Activated B cell treated with CpG ODN at 0.5 μM for 24 hours (primary cell): ENCODE results near the gene NRROS. TPM values are rescaled to one million over a fixed set of nuclear protein-coding genes. Genes with fewer than 3 reads are reported as not detected.
"Not testable (repeated sequence)": the region's sequence is repeated elsewhere in the genome, so short reads cannot be mapped to it uniquely, and the experiment has no call there.

Source experiments
- ATAC-seq: fragments of 200-7000 bp; cut with Tn5 transposase; one replicate; pipeline ENCODE4 v1.10.0; 2021; ENCODE audit warnings: low read depth, mild to moderate bottlenecking, moderate library complexity
- CTCF ChIA-PET: fragments of 350-600 bp; sonication (Branson Sonifier 250); formaldehyde crosslinking; loops from one replicate; lab custom pipeline; 2021; ENCODE audit warnings: antibody characterized with exemption; lab: Charles Lee
- POLR2A ChIA-PET: fragments of 350-600 bp; sonication (Branson Sonifier 250); formaldehyde crosslinking; loops from one replicate; lab custom pipeline; 2021; ENCODE audit warnings: antibody characterized with exemption; lab: Charles Lee
- DNase-seq: peaks from one replicate; pipeline ENCODE4 v3.0.0; 2022
- H3K27ac Mint-ChIP-seq: one replicate; pipeline ENCODE4 v1.8.0; 2020; ENCODE audit warnings: mixed read lengths
- H3K27me3 Mint-ChIP-seq: one replicate; pipeline ENCODE4 v1.8.0; 2021; ENCODE audit warnings: mixed read lengths
- H3K36me3 Mint-ChIP-seq: one replicate; pipeline ENCODE4 v1.8.0; 2021; ENCODE audit warnings: low read depth, mixed read lengths
- H3K4me1 Mint-ChIP-seq: one replicate; pipeline ENCODE4 v1.8.0; 2021; ENCODE audit warnings: mixed read lengths
- H3K4me3 Mint-ChIP-seq: one replicate; pipeline ENCODE4 v1.8.0; 2020; ENCODE audit warnings: mild to moderate bottlenecking, mixed read lengths
- H3K9me3 Mint-ChIP-seq: one replicate; pipeline ENCODE4 v1.8.0; 2020; ENCODE audit warnings: mixed read lengths
- intact Hi-C: fragments of 100-400 bp; cut with micrococcal nuclease; formaldehyde crosslinking; loops from one replicate; pipeline ENCODE4 v1.15.1; 2024
- total RNA-seq: library from RNA; stranded (reverse); gene quantifications from 2 replicates; pipeline ENCODE4 v1.2.3, GENCODE V29; 2022
- TF ChIP-seq, protein P1 (sequence below): fragments of 200-600 bp; IDR thresholded peaks from one replicate; pipeline ENCODE4 v1.8.0; 2022; ENCODE audit warnings: antibody characterized with exemption, mild to moderate bottlenecking

Gene NRROS
- total RNA-seq, 1 donor from 2014 or later, result 92.4 TPM

DNA sequence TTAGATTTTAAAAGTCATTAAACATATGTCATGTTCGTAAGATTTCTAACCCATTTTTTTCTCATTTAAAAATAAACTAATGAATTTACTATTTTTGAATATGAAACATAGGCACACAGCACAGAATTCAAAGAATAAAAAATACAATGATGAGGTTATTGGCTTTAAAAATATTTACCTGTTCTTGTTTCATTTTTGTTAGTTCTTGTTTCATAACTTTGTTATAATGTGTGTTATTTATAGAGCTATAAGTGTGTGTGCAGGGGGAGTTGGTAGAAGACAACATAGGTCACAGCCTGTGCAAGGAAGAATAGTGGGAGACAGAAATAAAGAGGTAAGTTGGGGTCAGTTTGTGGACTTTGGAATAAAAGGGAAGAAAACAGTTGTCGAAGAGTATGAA, 30.8 kb upstream of the NRROS start:
- H3K27ac Mint-ChIP-seq, result no peak overlapping the region

DNA sequence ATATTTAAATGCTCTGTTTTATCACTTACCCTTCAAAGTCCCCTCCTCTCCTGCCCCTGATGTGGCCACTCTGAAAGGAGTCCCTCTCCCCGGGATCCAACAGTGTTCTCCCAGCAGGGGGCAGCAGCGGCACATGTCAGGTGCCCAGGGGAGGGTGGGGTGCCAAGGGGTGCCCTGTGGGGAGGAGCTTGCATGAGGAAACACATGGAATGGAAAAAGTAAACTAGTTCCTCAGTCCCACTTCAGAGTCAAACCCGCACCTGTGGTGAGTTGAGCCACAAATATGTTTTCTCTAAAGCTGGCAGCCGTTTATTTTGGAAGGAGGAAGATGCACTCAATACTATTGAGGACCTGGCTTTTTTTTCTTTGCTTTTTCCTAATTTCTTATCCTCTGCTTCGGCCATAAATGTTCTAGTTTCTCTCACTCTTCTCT, 30.1 kb upstream of the NRROS start:
- Mint-ChIP-seq H3K27ac (peak overlapping the region; percentile 69), H3K36me3 (no peaks in the 10 kb centered on the region), H3K9me3 (no peaks in the 10 kb centered on the region), H3K4me3 (peak overlapping the region; percentile 52), H3K27me3 (no peaks in the 10 kb centered on the region), H3K4me1 (peaks cover 20% of the 10 kb centered on the region)
- intact Hi-C loops, result loop anchor here (1.0 to 2.0 kb wide), 8 partner anchors 23 to 361 kb away; partner anchors contain the start of genes NCBP2 and NRROS
- TF ChIP-seq, protein P1, sequence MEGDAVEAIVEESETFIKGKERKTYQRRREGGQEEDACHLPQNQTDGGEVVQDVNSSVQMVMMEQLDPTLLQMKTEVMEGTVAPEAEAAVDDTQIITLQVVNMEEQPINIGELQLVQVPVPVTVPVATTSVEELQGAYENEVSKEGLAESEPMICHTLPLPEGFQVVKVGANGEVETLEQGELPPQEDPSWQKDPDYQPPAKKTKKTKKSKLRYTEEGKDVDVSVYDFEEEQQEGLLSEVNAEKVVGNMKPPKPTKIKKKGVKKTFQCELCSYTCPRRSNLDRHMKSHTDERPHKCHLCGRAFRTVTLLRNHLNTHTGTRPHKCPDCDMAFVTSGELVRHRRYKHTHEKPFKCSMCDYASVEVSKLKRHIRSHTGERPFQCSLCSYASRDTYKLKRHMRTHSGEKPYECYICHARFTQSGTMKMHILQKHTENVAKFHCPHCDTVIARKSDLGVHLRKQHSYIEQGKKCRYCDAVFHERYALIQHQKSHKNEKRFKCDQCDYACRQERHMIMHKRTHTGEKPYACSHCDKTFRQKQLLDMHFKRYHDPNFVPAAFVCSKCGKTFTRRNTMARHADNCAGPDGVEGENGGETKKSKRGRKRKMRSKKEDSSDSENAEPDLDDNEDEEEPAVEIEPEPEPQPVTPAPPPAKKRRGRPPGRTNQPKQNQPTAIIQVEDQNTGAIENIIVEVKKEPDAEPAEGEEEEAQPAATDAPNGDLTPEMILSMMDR, result peak; percentile 52
- ATAC-seq (peak; percentile 96), DNase-seq (peak; percentile 89)
- POLR2A ChIA-PET, result interaction anchor here (1.1 to 5.9 kb wide), 12 partner anchors 23 to 332 kb away, joined by 3 to 52 read pairs (median 7); partner anchors contain the start of genes CEP19, NCBP2, NRROS and PAK2
- CTCF ChIA-PET, result interaction anchor here (0.6 to 11.7 kb wide), 28 partner anchors 9 to 578 kb away, joined by 3 to 258 read pairs (median 4); partner anchors contain the start of genes CEP19, NRROS, PAK2 and PIGX

More for the DNA sequence above, 30.8 kb upstream of the NRROS start:
- DNase-seq (no peak), ATAC-seq (no peak)
- Mint-ChIP-seq H3K27me3 (no peaks in the 10 kb centered on the region), H3K4me1 (peaks cover 21% of the 10 kb centered on the region), H3K4me3 (no peak overlapping the region), H3K9me3 (no peaks in the 10 kb centered on the region), H3K36me3 (no peaks in the 10 kb centered on the region)
- CTCF ChIA-PET, result interaction anchor here (0.6 to 11.7 kb wide), 15 partner anchors 25 to 579 kb away, joined by 3 to 258 read pairs (median 4); partner anchors contain the start of genes CEP19, NRROS and PIGX
- POLR2A ChIA-PET, result interaction anchor here (1.1 to 5.9 kb wide), 8 partner anchors 23 to 333 kb away, joined by 4 to 52 read pairs (median 9); partner anchors contain the start of genes CEP19, NCBP2, NRROS and PAK2
- TF ChIP-seq, protein P1, result no peak
- intact Hi-C loops, result loop anchor here (1.0 to 2.0 kb wide), 8 partner anchors 24 to 362 kb away; partner anchors contain the start of genes NCBP2 and NRROS

DNA sequence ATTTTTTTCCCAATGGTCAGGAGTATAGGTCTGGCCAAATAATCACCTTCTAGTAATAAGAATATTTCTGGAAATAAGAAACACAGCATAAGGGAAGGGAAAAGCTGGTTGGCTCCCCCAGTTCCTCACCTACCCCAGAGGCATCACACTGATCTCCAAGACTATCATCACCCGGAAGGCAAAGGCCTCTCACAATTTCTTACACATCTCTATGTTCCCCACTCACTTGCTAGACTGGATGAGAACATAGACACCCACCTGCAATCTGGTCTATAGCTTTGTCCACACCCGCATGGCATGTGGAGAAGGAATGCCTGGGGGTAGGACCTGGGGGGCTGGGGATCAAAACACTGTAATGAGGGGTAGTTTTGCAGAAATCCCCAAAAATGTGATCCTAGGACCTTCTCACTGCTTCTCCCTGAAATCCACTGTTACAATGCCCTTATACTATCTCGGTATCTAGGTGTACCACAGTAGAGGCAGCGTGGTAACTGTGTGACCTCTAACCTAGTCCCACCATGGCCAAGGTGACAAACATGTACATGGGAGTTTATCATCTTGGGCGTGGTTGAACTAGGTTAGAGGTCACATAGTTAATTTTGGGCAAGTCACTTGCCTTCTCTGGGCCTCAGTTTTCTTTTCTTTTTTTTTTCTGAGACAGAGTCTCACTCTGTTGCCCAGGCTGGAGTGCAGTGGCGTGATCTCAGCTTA, 29.5 kb upstream of the NRROS start:
- H3K4me3 Mint-ChIP-seq, result peak overlapping the region; percentile 52
- H3K27ac Mint-ChIP-seq, result peak overlapping the region; percentile 69
- intact Hi-C loops, result loop anchor here (1.0 to 2.0 kb wide), 8 partner anchors 22 to 360 kb away; partner anchors contain the start of genes NCBP2 and NRROS
- POLR2A ChIA-PET, result interaction anchor here (0.8 to 5.9 kb wide), 13 partner anchors 22 to 332 kb away, joined by 3 to 52 read pairs (median 7); partner anchors contain the start of genes CEP19, NCBP2, NRROS and PAK2
- no peak for DNase-seq
- ATAC-seq, result no peak
- CTCF ChIA-PET, result interaction anchor here (0.6 to 11.7 kb wide), 25 partner anchors 10 to 178 kb away, joined by 3 to 258 read pairs (median 4); partner anchors contain the start of genes CEP19, NRROS, PAK2 and PIGX
- H3K4me1 Mint-ChIP-seq, result peaks cover 15% of the 10 kb centered on the region
- TF ChIP-seq, protein P1, result no peak
- H3K36me3 Mint-ChIP-seq, result no peaks in the 10 kb centered on the region
- no peaks in the 10 kb centered on the region for H3K9me3 Mint-ChIP-seq
- no peaks in the 10 kb centered on the region for H3K27me3 Mint-ChIP-seq

DNA sequence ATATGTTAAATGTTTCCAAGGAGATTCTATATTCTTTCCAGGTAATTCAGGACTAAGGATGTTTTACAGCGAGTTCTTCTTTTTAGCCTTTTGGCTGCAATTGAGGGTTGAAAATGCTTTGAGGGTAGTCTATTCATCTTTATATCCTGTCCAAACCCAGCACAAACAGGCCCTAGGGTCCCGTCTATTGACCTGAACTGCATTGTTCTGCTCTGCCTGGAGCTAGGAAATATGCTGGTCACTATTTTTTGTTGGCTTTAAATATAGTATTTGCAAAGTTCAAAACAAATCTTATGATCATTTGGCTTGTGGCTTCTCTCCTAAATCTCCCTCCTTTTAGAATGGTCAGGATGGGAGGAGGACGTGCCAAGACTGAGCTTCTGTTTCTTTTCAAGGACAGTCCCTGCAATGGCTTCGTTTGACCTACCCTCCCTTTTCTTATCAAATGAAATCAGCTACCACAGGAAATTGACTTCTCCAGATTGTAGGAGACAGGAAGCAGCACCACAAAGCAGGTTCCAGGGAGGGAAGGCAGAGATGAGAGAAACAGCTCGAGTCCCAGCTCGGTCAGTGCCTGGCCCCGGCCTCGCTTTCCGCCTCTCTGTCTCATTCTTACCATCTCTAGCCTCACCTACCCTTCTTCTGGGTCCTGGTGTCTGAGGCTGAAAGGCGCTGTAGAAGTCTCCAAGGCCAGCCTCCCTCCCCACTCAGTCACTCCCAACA, 27.6 kb upstream of the NRROS start:
- ChIA-PET CTCF (interaction anchor here (11.7 kb wide), 1 partner anchor 77 kb away, joined by 258 read pairs; no protein-coding TSS in a partner anchor), POLR2A (interaction anchor here (0.6 to 5.9 kb wide), 5 partner anchors 20 to 371 kb away, joined by 3 to 52 read pairs (median 3); partner anchors contain the start of genes CEP19 and NRROS)
- no peak for ATAC-seq
- Mint-ChIP-seq H3K4me3 (no peak overlapping the region), H3K4me1 (peaks cover 15% of the 10 kb centered on the region), H3K9me3 (no peaks in the 10 kb centered on the region), H3K27me3 (no peaks in the 10 kb centered on the region), H3K27ac (no peak overlapping the region), H3K36me3 (no peaks in the 10 kb centered on the region)
- TF ChIP-seq, protein P1, result no peak
- intact Hi-C loops, result no loop called here
- no peak for DNase-seq

DNA sequence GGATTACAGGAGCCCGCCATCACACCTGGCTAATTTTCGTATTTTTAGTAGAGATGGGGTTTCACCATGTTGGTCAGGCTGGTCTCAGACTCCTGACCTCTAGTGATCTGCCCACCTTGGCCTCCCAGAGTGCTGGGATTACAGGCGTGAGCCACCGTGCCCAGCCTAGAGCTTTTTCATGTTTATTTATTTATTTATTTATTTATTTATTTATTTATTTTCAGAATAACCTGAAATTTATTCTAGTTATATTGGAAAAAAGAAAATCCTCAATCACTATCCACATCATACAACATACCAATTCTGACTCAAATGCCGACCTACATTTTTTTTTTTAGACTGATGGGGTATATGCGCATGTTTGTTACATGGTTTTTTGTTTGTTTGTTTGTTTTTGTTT, 24.3 kb upstream of the NRROS start:
- ChIA-PET CTCF (interaction anchor here (1.0 kb wide), 1 partner anchor 62 kb away, joined by 3 read pairs; no protein-coding TSS in a partner anchor), POLR2A (interaction anchor here (0.7 kb wide), 1 partner anchor 25 kb away, joined by 6 read pairs; no protein-coding TSS in a partner anchor)
- H3K36me3 Mint-ChIP-seq, H3K4me3 Mint-ChIP-seq, H3K9me3 Mint-ChIP-seq, intact Hi-C loops, ATAC-seq, H3K27ac Mint-ChIP-seq, H3K4me1 Mint-ChIP-seq, DNase-seq, H3K27me3 Mint-ChIP-seq: not testable (repeated sequence)
